Fibroblast of upper back skin (primary cell): ENCODE measurements around the gene HOXD13.

ENCODE experiments used
- DNase-seq: peaks from one replicate; pipeline ENCODE4 v3.0.0-alpha.2; 2013

The HOXD13 gene

DNA sequence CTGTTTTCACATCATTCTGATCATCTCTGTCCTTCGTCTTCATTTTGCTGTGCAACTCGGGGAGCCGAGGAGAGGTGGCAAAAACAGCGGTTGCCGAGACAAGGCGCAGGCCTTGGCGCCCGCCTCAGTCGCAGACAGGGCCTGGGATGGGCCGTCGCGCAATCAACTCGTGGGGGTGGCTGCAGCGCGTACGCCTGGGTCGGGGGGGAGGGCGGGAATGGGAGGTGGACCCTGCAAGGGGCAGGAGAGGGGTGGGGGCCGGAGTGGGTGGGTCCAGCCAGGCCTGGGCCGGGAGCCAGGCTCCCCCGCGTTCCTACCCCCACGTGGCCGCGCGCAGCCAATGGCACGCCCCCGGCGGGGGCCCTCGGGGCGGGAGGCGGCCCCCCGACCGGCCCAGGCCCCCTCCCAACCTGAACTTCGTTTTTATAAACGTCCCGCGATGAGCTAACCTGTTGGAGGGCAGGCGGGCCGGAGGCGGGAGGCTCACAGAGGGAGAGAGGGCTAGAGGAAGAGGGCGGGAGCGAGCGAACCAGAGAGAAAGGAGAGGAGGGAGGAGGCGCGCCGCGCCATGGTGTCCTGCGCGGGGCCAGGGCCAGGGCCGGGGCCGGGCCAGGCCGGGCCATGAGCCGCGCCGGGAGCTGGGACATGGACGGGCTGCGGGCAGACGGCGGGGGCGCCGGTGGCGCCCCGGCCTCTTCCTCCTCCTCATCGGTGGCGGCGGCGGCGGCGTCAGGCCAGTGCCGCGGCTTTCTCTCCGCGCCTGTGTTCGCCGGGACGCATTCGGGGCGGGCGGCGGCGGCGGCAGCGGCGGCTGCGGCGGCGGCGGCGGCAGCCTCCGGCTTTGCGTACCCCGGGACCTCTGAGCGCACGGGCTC is at the start of gene HOXD13:
Gene HOXD13 (plus strand): TSS at position 452 of the 875 bp plus-strand sequence. CDS start 170 bp downstream, at position 622.
- no peak for DNase-seq

DNA sequence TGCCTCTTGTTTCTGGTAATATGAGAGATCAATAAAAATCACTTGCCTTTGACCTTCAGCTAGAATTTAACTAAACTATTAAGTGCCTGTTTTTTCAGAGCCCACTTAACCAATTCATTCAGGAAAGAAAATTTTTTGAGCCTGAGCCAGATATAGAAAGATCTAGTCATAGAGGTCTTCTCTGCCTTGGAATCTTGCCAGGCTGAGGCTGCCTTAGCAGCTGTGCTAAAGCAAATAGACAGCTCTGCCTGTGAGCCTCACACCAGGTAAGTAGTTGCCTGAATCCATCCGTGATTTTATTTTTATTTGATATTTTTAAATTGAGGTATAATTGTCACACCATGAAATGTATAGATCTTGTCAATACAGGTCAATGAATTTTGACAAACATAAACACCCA is 36.1 kb upstream of the HOXD13 start:
- DNase-seq, result peak; percentile 22

GRCh38 chr2:176063958-176064357 is 28.6 kb upstream of the HOXD13 start:
- DNase-seq, result no peak

GRCh38 chr2:176066645-176067588 is 25.6 kb upstream of the HOXD13 start:
- no peak for DNase-seq

DNA sequence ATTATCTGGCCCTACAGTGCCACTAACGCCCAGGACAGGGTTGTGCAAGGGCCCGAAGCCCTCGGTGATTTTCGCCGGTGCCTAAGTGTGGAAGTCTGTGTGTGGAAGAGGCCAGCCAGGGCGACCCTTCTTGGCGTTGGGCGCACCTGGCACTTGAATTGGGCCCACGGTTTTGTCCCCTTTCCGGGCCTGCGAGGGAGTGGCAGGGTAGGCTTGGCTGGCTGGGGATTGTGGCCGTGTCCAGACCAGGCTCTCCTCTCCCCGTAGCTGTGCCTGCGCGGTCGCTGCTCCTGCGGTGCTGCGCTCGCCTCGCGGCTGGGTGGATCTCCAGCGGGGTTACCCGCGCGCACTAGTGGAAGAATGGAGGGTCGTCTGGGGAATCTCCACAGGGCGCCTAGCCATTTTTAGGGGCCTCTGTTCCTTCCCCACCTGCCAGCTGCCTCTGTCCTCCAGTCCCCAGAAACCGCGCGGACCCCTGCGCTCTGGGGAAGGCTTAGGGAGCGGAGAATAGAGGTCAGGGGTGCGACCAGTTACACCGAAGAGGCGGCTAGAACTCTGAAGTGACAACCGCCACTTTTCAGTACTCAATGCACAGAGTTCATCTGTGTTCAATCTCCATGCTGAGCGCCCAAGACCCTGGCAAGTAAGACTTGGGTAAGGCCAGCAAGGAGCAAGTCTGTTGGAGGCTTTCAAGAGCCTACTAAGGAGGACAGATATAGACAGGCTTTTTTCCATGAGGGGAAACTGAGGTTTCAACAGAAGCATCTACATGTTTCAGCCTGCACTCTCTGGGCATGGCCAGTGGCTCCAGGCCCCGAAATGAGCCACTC is 24.7 kb upstream of the HOXD13 start:
- DNase-seq, result no peak

- DNase-seq, result no peak
Measured at GRCh38 chr2:176068419-176068832, 24.1 kb upstream of the HOXD13 start.

DNA sequence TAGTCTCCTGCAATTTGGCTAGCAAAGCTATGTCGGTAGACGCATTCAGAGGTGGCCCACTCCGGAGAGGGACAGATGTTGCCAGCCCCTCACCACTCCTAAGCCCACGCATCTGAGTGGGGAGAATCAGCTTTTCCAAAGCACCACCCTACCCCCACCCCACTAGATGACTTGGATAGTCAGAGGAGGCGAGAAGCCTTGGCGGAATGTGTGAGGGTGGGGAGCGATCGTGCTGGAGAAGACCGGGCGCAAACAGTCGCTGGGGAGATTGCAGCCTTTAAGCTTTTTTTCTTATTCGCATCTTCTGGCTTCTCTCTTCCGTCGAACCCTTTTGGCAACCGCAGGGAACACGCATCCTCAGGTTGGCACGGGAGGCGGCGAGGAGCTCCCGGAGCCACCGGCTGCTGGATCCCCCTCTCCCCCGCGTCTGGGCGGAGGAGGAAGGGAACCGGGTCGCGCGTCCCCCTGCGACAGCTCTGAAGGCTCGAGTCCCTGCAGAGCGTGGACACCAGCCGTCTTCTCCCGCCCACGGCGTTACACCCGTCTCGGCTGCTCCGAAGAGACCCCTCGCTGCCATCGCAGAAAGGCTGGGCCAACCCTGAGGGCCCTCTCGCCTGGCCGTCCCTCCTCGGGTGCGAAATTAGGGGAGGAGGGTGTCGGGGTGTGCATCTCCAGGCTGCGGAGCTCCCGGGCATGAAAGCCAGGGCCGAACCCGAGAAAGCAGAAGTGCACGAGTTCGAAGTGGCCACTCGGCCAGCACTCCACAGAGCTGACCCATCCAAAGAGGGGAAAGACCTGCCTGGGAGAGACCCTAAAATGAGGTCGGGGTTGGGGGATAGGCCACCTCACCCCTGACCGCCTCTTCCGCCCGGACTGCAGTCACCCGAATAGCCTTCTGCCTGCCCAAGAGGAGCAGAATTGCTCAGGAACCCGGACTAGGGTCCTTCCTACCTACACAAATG is 20.9 kb upstream of the HOXD13 start:
- no peak for DNase-seq

DNA sequence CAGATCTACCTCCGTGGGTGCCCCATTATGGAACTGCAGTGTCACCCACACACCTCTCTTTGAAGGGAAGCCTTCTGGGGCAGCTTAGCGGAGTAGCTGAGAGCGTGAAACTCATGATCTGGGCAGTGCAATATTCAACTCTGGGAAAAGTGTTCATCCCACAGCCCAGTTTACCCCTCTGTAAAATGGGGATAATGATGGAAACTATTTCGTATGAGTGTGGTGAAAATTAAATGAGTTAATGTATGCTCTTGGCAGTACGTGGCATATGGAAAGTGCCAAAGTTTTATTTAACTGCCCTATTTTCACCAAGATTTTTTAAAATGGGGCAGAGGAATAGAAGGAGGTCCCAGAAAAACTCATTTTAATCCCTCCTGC is 20.2 kb upstream of the HOXD13 start:
- DNase-seq, result no peak

DNA sequence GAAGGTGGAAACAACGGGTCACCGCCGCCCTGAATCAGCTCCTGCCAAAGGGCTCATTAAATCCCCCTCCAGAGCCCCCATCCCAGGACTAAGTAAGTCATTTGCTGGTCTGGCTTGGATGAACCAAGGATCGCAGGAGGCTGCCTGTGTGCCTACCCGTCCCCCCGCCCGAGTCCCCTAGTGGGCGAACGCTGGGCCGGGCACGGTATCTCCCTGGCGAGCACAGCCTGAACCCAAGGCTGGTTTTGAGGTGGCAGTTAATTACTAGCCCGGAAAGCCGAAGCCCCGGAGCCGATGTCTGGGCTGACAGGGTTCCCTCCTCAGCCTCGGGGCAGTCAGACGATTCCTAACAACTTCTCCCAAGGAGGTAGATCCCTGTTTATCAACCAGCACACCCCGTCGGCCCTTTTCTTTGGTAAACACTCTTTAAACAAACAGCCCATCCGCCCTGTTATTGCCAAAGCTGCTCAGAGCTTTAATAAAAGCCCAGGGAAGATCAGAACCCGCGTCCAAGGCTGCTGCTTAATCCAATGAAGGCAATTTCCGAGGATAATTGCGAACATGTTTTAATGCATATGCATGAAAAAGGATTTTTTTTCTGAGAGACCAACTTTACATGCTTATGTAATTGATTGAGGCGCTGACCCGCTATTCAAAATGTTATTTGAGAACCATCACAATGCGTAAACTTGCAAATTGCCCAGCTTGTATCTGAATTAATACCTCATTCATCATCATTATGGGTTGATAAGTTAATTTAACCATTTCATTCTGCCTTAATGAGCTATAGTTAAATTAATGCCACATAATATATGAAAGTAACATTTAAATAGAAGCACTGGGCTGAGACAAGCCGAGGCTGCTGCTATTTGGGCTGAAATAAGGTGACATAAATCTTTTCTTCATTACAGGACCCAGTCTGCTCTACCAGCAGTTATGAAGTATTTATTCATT is 19.3 kb upstream of the HOXD13 start:
- DNase-seq, result no peak

DNA sequence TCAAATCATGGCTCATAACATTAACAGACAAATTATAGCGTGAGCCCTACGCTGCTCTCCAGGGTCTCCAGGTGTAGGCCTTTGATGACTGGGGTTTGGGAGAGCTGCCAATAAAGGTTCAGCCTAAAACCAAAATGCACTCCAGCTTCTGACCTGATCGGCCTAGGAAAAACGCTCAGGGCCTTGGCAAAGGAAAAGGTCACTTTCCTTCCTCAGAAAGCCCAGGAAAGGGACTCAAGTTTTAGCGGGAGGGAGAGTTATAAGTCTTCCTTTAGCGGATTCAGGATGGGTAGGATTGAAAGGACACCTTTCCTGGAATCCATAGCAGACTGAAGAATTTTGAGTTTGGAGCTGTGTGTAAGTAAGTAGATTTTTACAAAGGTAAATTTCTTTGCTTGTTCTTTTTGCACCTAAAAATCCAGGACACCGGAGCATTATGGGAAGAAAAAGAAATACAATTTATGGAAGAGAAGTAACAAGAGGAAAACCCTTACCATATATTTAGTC is 17.5 kb upstream of the HOXD13 start:
- no peak for DNase-seq

DNA sequence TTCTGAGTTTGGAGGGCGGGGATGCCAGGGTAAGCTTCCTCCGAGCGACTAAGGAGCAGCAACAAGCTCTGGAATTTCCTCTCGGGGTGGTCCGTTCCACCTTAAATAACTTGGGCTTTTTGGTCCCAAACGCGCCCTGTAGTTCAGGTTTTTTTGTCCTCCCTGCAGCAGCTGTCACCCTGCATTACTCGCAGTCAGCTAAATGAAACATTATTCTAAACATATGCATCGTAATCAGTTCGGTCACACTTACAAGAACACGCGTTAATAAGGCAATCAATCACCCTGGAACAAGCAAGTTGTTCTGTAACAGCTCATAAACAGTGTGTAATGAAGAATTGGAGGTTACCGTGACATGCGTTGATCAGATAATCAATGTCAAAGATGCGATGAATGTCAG is 17.0 kb upstream of the HOXD13 start:
- DNase-seq, result no peak

DNA sequence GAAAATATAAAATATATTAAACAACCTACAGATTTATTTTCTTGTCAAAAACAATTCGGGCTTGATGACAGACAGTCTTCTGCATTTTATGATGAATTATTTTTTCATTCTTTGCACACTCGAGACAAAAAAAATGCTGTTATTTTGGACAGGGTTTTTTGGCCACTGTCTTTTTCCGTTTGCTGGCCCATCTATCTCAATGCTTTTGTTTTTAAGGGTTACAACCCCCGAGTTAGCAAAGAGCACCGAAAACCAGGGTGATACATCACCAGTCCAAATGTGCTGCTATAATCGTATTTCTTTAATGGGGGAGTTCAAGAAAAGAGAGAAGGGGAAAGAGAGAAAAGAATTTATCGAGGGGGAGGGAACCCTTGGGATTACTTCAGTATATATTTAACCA is 16.5 kb upstream of the HOXD13 start:
- no peak for DNase-seq

DNA sequence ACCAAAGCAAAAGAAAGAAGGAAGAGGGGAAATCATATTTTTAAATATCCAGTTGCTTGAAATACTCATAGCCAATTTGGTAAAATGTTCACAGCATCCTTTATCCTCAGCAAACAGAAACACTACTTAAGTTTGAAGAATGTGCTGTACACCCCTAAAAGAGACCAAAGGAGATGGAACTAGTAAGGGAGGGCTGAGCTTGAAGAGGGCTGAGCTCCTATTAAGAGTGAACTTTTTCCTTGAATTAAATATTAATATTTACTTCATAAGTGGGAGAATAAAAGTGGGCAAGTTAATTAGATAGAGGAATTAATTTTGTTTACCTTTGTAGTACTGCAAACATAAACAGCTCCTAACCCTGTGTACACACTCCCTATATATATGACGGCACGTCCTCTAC is 15.7 kb upstream of the HOXD13 start:
- DNase-seq, result no peak

DNA sequence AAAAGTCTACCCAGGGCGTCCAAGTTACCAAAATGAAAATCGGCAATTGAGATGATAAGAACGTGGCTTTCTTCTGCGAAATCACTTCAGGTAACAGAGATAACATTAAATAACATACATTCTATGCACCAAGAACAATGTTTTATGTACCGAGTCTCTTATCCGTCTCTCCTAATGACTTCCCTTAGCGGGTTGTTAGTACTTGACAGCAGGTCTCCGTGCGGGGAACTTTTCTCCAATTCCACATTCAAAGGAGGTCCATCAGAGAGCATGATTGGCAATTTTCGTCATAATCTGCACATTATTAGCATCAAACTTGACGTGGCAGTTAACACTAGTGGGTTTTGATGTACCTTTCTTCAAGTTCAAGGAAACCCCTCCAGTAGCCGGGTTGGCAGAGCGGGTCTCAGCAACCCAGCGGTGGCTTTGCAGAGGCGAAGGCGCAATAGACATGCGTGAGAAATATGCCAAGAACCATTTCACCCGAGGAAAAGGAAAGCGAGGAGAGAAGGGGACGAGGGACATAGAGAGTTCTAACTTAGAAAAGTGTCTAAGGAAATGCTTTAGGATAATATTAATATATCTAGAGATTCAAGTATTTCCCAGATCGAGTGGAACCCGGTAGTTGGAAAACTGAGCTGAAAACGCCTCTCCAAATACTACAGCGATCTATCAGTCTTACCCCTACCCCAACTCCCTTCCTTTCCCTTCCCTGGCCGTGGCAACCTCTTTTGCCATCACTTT is 13.8 kb upstream of the HOXD13 start:
- no peak for DNase-seq

- DNase-seq, result no peak
Measured at GRCh38 chr2:176079285-176079830, 13.2 kb upstream of the HOXD13 start.

GRCh38 chr2:176079831-176080539 is 12.5 kb upstream of the HOXD13 start:
- DNase-seq, result peak; percentile 37

DNA sequence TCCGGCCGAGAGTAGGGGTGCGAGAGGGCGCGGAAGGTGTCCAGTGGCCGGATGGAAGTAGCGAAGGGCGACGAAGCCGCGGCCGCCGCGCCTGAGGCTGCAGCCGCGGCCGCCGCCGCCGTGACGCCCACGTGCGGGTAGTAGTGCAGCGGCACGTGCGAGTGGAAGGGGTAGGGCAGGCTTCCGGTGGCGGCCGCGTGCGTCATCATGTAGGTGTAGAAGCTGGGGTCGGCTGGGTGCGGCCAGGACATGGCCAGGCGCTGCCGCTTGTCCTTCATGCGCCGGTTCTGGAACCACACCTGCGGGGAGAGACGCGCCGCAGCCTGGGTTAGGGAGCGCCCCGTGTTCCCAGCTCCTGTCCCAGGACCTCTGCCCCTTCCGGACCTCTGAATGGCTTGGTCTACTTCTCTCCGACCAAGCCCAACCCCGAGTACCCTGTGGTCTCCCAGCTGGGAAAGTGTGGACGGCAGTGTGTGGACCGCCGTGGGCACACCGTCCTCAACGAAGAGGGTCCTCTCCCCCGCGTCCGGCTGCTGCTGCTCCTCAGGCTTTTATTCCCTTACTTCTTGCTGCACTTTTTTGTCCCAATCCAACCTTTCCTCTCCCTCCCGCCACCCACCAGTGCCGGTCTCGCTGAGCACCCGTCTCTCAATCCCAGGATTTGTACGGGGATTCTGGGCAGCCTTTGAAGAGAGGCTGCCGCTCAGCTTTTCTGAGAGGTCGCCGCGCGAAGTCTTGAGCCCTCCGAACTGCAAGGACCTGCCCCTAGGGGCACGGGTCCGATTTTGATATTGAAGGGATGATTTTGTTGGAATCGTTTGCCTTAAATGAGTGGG is 11.8 kb upstream of the HOXD13 start:
- DNase-seq, result no peak
